Spleen (tissue), 11 donors: ENCODE results near the gene RAB43. TPM values are rescaled to one million over a fixed set of nuclear protein-coding genes. Genes with fewer than 3 reads are reported as not detected.
"Not testable (repeated sequence)": the region's sequence is repeated elsewhere in the genome, so short reads cannot be mapped to it uniquely, and the experiment has no call there.

Source experiments
- DNase-seq: peaks from one replicate; pipeline ENCODE4 v3.0.0-alpha.2; 2020
- H3K27ac ChIP-seq, 8 donors: fragments of 200-600 bp; sonication (generic) in 7 of 8; 1 replicate in 4 of 8; 2 replicates in 4 of 8; pipeline versions ENCODE4 v1.5.0 to v1.8.0; 2016 to 2021; ENCODE audit warnings: inconsistent platforms in 4 of 8, mild to moderate bottlenecking in 4 of 8, moderate library complexity in 1 of 8
- H3K27me3 ChIP-seq, 7 donors: fragments of 200-600 bp; sonication (generic) in 6 of 7; replicated peaks in 1 of 7; 1 replicate in 4 of 7; 2 replicates in 3 of 7; pipeline versions ENCODE4 v1.5.0 to v1.8.0; 2016 to 2021; ENCODE audit warnings: inconsistent platforms in 3 of 7, mild to moderate bottlenecking in 1 of 7
- H3K36me3 ChIP-seq, 6 donors: fragments of 200-600 bp; sonication (generic) in 5 of 6; 1 replicate in 4 of 6; 2 replicates in 2 of 6; pipeline versions ENCODE4 v1.5.0 to v1.8.0; 2016 to 2021; ENCODE audit warnings: inconsistent platforms in 2 of 6
- H3K4me1 ChIP-seq, 6 donors: fragments of 200-600 bp; sonication (generic) in 5 of 6; 1 replicate in 3 of 6; 2 replicates in 3 of 6; pipeline versions ENCODE4 v1.5.0 to v1.8.0; 2016 to 2021; ENCODE audit warnings: inconsistent platforms in 3 of 6
- H3K4me3 ChIP-seq, 8 donors: fragments of 200-600 bp; sonication (generic) in 7 of 8; 1 replicate in 4 of 8; 2 replicates in 4 of 8; pipeline versions ENCODE4 v1.5.0 to v1.8.0; 2016 to 2021; ENCODE audit warnings: inconsistent platforms in 4 of 8, mild to moderate bottlenecking in 4 of 8, moderate library complexity in 2 of 8
- H3K9me3 ChIP-seq, 8 donors: fragments of 200-600 bp; sonication (generic) in 7 of 8; 1 replicate in 4 of 8; 2 replicates in 4 of 8; pipeline versions ENCODE4 v1.5.0 to v1.8.0; 2016 to 2021; ENCODE audit warnings: inconsistent platforms in 4 of 8
- POLR2A ChIP-seq, 3 donors: fragments of 450-650 bp; IDR thresholded peaks; one replicate each; pipeline ENCODE4 v1.5.1; 2017; ENCODE audit warnings: antibody characterized with exemption in 3 of 3, mild to moderate bottlenecking in 1 of 3
- POLR2AphosphoS5 ChIP-seq, 3 donors: sonication (generic); formaldehyde crosslinking; IDR thresholded peaks; one replicate each; pipeline ENCODE4 v1.5.1; 2017; ENCODE audit warnings: antibody characterized with exemption in 3 of 3
- WGBS, 5 donors: extraction: QIAGEN DNeasy Blood & Tissue Kit in 3 of 5; methylation state at CpG; one replicate each; pipeline versions ENCODE4 v1.1.5 to v1.1.7; 2013 to 2018; 5-methylcytosine and 5-hydroxymethylcytosine counted together
- intact Hi-C: fragments of 100-400 bp; cut with DNase I; formaldehyde crosslinking; loops from one replicate; pipeline ENCODE4 v1.15.0; 2023; ENCODE audit warnings: low total_unique reads
- polyA plus RNA-seq, 3 donors: library from polyadenylated mRNA; stranded (reverse); fragments of 200-250 nt; gene quantifications; one replicate each; pipeline ENCODE4 v1.2.1, GENCODE V29; 2013
- total RNA-seq, 7 donors: library from RNA; depleted of rRNA in 3 of 7; stranded (reverse); fragments of >200 nt in 3 of 7; fragmentation: NEBNext Ultra II Directional in 4 of 7; extraction: Animal tissue kit (Norgen Biotek cat#: 25700) in 4 of 7; gene quantifications; one replicate each; pipeline versions ENCODE4 v1.1.0 to v1.2.1, GENCODE V29; 2016 to 2021
- TF ChIP-seq, protein P1 (sequence below), 11 experiments: fragments of 200-600 bp in 7 of 11; fragments of 450-650 bp in 4 of 11; sonication (generic) in 4 of 11; IDR thresholded peaks in 8 of 11; conservative IDR thresholded peaks in 3 of 11; 1 replicate in 7 of 11; 2 replicates in 4 of 11; pipeline versions ENCODE4 v1.4.0 to v1.8.0; 2016 to 2021; ENCODE audit warnings: antibody characterized with exemption in 11 of 11, inconsistent platforms in 4 of 11, mild to moderate bottlenecking in 1 of 11
- donor health status: healthy with polysubstance abuse.
- donor health status: DM: no; HTN: no; CAD: no; lungs with moderate emphysema.
- donor health status: DM: no; HTN: no; CAD: no.
- donor health status: Bipolar disorder and iron deficiency.
- donor health status: healthy.
- donor health status: DM: no; HTN: no; CAD: no.
- donor health status: DM: yes; HTN: yes; CAD: no.

RAB43 gene
- total and polyA plus RNA-seq, 10 donors, result 3.1 to 49.6 (median 29.7) TPM

DNA sequence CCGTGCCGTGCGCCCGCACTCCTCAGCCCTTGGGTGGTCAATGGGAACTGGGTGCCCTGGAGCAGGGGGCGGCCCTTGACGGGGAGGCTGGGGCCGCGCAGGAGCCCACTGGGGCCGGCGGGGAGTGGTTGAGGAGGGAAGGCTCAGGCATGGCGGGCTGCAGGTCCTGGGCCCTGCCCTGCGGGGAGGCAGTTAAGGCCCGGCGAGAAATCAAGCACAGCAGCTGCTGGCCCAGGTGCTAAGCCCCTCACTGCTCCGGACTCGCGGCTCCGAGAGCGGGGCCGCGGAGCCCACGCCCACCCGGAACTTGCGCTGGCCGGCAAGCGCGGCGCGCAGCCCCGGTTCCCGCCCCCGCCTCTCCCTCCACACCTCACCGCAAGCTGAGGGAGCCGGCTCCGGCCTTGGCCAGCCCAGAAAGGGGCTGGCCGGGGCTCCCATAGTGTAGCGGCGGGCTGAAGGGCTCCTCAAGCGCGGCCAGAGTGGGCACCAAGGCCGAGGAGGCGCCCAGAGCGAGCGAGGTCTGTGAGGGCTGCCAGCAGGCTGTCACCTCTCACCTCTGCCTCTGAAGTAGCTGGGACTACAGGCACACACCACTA lies 53.2 kb downstream of the RAB43 start:
- Histone ChIP-seq H3K36me3 (no peaks in the 10 kb centered on the region), H3K4me1 (peaks cover 0 to 33% (median 20%) of the 10 kb centered on the region in 6 donors), H3K4me3 (peak overlapping the region in 7 of 8 donors; percentile 26 to 61 (median 34)), H3K27me3 (peaks cover 0 to 13% (median 0%) of the 10 kb centered on the region in 7 donors), H3K27ac (peak overlapping the region in 5 of 8 donors; percentile 58 to 78 (median 62)), H3K9me3 (peaks cover 0 to 9% (median 2%) of the 10 kb centered on the region in 8 donors)
- TF ChIP-seq POLR2A (IDR thresholded peaks at IDR 0.05) (no peak), POLR2AphosphoS5 (IDR thresholded peaks at IDR 0.05) (peak in 2 of 3 donors; percentile 27 to 47)
- TF ChIP-seq, protein P1, sequence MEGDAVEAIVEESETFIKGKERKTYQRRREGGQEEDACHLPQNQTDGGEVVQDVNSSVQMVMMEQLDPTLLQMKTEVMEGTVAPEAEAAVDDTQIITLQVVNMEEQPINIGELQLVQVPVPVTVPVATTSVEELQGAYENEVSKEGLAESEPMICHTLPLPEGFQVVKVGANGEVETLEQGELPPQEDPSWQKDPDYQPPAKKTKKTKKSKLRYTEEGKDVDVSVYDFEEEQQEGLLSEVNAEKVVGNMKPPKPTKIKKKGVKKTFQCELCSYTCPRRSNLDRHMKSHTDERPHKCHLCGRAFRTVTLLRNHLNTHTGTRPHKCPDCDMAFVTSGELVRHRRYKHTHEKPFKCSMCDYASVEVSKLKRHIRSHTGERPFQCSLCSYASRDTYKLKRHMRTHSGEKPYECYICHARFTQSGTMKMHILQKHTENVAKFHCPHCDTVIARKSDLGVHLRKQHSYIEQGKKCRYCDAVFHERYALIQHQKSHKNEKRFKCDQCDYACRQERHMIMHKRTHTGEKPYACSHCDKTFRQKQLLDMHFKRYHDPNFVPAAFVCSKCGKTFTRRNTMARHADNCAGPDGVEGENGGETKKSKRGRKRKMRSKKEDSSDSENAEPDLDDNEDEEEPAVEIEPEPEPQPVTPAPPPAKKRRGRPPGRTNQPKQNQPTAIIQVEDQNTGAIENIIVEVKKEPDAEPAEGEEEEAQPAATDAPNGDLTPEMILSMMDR (IDR thresholded peaks at IDR 0.05 in 8 of 11, conservative IDR thresholded peaks at IDR 0.05 in 3 of 11), result no peak
- DNase-seq, result no peak
- WGBS, 5 donors, result 14 to 43% (median 22%) methylated on average over 17 to 44 of the region's 44 CpGs
- intact Hi-C loops, result no loop called here

DNA sequence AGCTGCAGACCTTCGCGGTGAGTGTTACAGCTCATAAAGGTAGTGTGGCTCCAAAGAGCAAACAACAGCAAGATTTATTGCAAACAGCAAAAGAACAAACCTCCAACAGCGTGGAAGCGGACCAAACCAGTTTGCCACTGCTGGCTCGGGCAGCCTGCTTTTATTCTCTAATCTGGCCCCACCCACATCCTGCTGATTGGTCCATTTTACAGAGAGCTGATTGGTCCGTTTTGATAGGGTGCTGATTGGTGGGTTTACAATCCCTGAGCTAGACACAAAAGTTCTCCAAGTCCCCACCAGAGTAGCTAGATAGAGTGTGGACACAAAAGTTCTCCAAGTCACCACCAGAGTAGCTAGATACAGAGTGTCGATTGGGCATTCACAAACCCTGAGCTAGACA lies 53.9 kb downstream of the RAB43 start:
- peaks cover 0 to 33% (median 20%) of the 10 kb centered on the region in 6 donors for H3K4me1 ChIP-seq
- H3K36me3 ChIP-seq, H3K27ac ChIP-seq, intact Hi-C loops, H3K9me3 ChIP-seq: not testable (repeated sequence)
- DNase-seq, result peak; percentile 21
- 88 to 96% (median 92%) methylated on average over 6 to 7 of the region's 7 CpGs for WGBS, 5 donors
- peak overlapping the region in 1 of 8 donors; percentile 61 for H3K4me3 ChIP-seq
- H3K27me3 ChIP-seq, result peaks cover 0 to 13% (median 0%) of the 10 kb centered on the region in 7 donors

DNA sequence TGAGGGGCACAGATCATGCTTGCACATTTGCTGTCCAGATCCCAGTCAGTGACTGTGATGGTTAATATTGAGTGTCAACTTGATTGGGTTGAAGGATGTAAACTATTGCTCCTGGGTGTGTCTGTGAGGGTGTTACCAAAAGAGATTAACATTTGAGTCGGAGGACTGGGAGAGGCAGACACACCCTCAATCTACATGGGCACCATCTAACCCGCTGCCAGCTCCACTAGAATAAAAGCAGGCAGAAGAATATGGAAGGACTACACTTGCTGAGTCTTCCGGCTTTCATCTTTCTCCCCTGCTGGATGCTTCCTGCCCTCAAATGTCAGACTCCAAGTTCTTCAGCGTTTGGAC lies 55.9 kb downstream of the RAB43 start:
- Histone ChIP-seq H3K36me3 (no peaks in the 10 kb centered on the region), H3K9me3 (peaks cover 0 to 9% (median 2%) of the 10 kb centered on the region in 8 donors), H3K27me3 (peaks cover 0 to 17% (median 0%) of the 10 kb centered on the region in 7 donors), H3K4me1 (peaks cover 0 to 32% (median 19%) of the 10 kb centered on the region in 6 donors), H3K27ac (no peak overlapping the region), H3K4me3 (no peak overlapping the region)
- intact Hi-C loops, result no loop called here
- DNase-seq, result peak; percentile 15
- WGBS, 5 donors, result 75 to 88% (median 85%) methylated on average over 4 of the region's 4 CpGs
- no peak for TF ChIP-seq POLR2A (IDR thresholded peaks at IDR 0.05)
- TF ChIP-seq, protein P1 (IDR thresholded peaks at IDR 0.05 in 8 of 11, conservative IDR thresholded peaks at IDR 0.05 in 3 of 11), result no peak
- TF ChIP-seq POLR2AphosphoS5 (IDR thresholded peaks at IDR 0.05), result no peak

DNA sequence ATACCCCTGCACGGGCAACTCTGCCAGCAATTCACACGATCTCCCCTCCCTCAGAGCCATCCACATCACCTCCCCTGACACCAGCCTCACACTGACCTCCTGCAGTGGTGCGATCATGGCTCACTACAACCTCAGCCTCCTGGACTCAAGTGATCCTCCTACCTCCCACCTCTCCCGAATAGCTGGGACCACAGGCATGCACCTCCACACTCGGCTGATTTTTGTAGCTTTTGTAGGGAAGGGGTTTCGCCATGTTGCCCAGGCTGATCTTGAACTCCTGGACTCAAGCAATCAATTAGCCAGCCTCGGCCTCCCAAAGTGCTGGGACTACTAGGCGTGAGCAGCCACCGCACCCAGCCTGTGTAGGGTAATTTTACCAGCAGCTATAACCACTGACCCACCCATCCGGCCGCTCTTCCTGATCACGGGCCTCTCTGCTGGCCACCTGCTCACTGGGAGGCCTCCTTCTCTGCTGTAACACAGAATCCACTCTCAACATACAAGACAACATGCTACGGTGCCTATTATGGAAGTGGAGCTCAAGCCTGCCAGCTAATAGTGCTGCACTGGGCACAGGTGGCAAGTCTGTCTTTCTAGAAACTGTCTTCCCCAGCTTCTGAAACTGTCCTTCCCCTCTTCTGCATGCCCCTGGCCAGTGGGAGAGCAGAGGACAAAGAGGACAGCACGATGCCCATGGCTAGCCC lies 56.4 kb downstream of the RAB43 start:
- DNase-seq, result peak; percentile 33
- intact Hi-C loops, result no loop called here
- Histone ChIP-seq H3K27me3 (peaks cover 0 to 22% (median 0%) of the 10 kb centered on the region in 7 donors), H3K4me3 (no peak overlapping the region), H3K4me1 (peaks cover 0 to 32% (median 22%) of the 10 kb centered on the region in 6 donors), H3K36me3 (no peaks in the 10 kb centered on the region), H3K9me3 (peaks cover 0 to 9% (median 2%) of the 10 kb centered on the region in 8 donors), H3K27ac (no peak overlapping the region)
- 84 to 93% (median 89%) methylated on average over 14 of the region's 14 CpGs for WGBS, 5 donors
- TF ChIP-seq POLR2AphosphoS5 (IDR thresholded peaks at IDR 0.05) (no peak), POLR2A (IDR thresholded peaks at IDR 0.05) (no peak)
- TF ChIP-seq, protein P1 (IDR thresholded peaks at IDR 0.05 in 8 of 11, conservative IDR thresholded peaks at IDR 0.05 in 3 of 11), result no peak
